SK-N-SH treated with all-trans-retinoic acid at 6 μM for 48 hours (cell line): ENCODE results near the gene CFDP1.

Experiments
- BACH2 ChIP-seq: fragments of 250-450 bp; sonication (Bioruptor Pico); IDR thresholded peaks from 2 replicates; pipeline ENCODE4 v1.9.0; 2021; ENCODE audit warnings: mild to moderate bottlenecking, borderline replicate concordance
- CSDC2 ChIP-seq: fragments of 250-450 bp; sonication (Bioruptor Pico); IDR thresholded peaks from 2 replicates; pipeline ENCODE4 v1.5.0; 2020; ENCODE audit warnings: mild to moderate bottlenecking, moderate library complexity
- CSRNP3 ChIP-seq: fragments of 250-450 bp; sonication (Bioruptor Pico); IDR thresholded peaks from 2 replicates; pipeline ENCODE4 v1.5.1; 2021; ENCODE audit warnings: mild to moderate bottlenecking, moderate library complexity
- GLIS3 ChIP-seq: fragments of 250-450 bp; sonication (Bioruptor Pico); IDR thresholded peaks from 2 replicates; pipeline ENCODE4 v1.5.0; 2020; ENCODE audit warnings: mild to moderate bottlenecking, moderate library complexity
- OSR1 ChIP-seq: fragments of 250-450 bp; sonication (Bioruptor Pico); IDR thresholded peaks from 2 replicates; pipeline ENCODE4 v1.8.0; 2022; ENCODE audit warnings: moderate library complexity, mild to moderate bottlenecking, inconsistent platforms
- PATZ1 ChIP-seq: fragments of 250-450 bp; sonication (Bioruptor Pico); IDR thresholded peaks from 2 replicates; pipeline ENCODE4 v1.8.0; 2020; ENCODE audit warnings: mild to moderate bottlenecking, moderate library complexity, borderline replicate concordance
- POU6F1 ChIP-seq: fragments of 250-450 bp; sonication (Bioruptor Pico); IDR thresholded peaks from 2 replicates; pipeline ENCODE4 v1.8.0; 2021; ENCODE audit warnings: low read depth, mild to moderate bottlenecking, moderate library complexity, borderline replicate concordance
- TCF4 ChIP-seq: fragments of 250-450 bp; sonication (Bioruptor Pico); IDR thresholded peaks from 2 replicates; pipeline ENCODE4 v1.8.0; 2021; ENCODE audit warnings: mild to moderate bottlenecking, moderate library complexity, borderline replicate concordance
- ZC3H10 ChIP-seq: fragments of 250-450 bp; sonication (Bioruptor Pico); IDR thresholded peaks from 2 replicates; pipeline ENCODE4 v1.5.1; 2021; ENCODE audit warnings: mild to moderate bottlenecking, moderate library complexity
- ZFP3 ChIP-seq: fragments of 250-450 bp; sonication (Bioruptor Pico); IDR thresholded peaks from 2 replicates; pipeline ENCODE4 v1.5.0; 2020; ENCODE audit warnings: mild to moderate bottlenecking, moderate library complexity
- ZFP30 ChIP-seq: fragments of 450-650 bp; formaldehyde crosslinking; IDR thresholded peaks from 2 replicates; pipeline ENCODE4 v1.5.0; 2022; ENCODE audit warnings: mild to moderate bottlenecking, moderate library complexity

GRCh38 chr16:75282466-75283281 is 150.6 kb downstream of the CFDP1 start:
- no peak for TF ChIP-seq BACH2
- TF ChIP-seq POU6F1 (CRISPR knock-in tag): no peak
- TF ChIP-seq TCF4 (CRISPR knock-in tag): no peak
- TF ChIP-seq ZC3H10 (CRISPR knock-in tag): no peak
- TF ChIP-seq GLIS3 (CRISPR knock-in tag): no peak
- no peak for TF ChIP-seq OSR1 (CRISPR knock-in tag)
- no peak for TF ChIP-seq PATZ1 (CRISPR knock-in tag)
- TF ChIP-seq ZFP3 (CRISPR knock-in tag): no peak
- TF ChIP-seq CSRNP3 (CRISPR knock-in tag): no peak
- no peak for TF ChIP-seq CSDC2 (CRISPR knock-in tag)
- no peak for TF ChIP-seq ZFP30 (CRISPR knock-in tag)
